ENCODE data around the gene CFAP46. TPM values are rescaled to one million over a fixed set of nuclear protein-coding genes. Genes with fewer than 3 reads are reported as not detected.

Gene CFAP46
- total and polyA plus RNA-seq, 4 donors: 0.33 to 0.59 (median 0.42) TPM

- Histone ChIP-seq H3K36me3 (ENCODE audit: control insufficient read depth in 4 of 4, insufficient read depth in 3 of 4, low read depth in 1 of 4, low read length in 3 of 4) (no peaks in the 10 kb centered on the region), H3K9ac (ENCODE audit: low read depth in 1 of 2, low read length in 2 of 2) (no peak overlapping the region), H3K4me1 (ENCODE audit: control insufficient read depth in 4 of 4, insufficient read depth in 4 of 4, low read length in 3 of 4) (peaks cover 0 to 2% (median 0%) of the 10 kb centered on the region in 4 donors), H3K27me3 (ENCODE audit: control insufficient read depth in 4 of 4, insufficient read depth in 4 of 4, low read length in 3 of 4) (peaks cover 0 to 3% (median 0%) of the 10 kb centered on the region in 4 donors), H3K27ac (ENCODE audit: low read depth in 1 of 2, low read length in 2 of 2) (no peak overlapping the region), H3K4me3 (ENCODE audit: low read depth in 1 of 3, low read length in 3 of 3) (no peak overlapping the region), H3K9me3 (ENCODE audit: control insufficient read depth in 4 of 4, low read length in 3 of 4) (no peaks in the 10 kb centered on the region)
- TF ChIP-seq RAD21 (IDR thresholded peaks at IDR 0.05) (no peak), TAF1 (conservative IDR thresholded peaks at IDR 0.05) (no peak), YY1 (IDR thresholded peaks at IDR 0.05) (no peak), CTCF (IDR thresholded peaks at IDR 0.05; ENCODE audit: low read depth, low read length, missing input control) (no peak), ATF3 (IDR thresholded peaks at IDR 0.05) (no peak), FOXA2 (IDR thresholded peaks at IDR 0.05) (no peak), HNF4G (IDR thresholded peaks at IDR 0.05) (no peak), REST (IDR thresholded peaks at IDR 0.05) (no peak), JUND (IDR thresholded peaks at IDR 0.05) (no peak), GABPA (IDR thresholded peaks at IDR 0.05 in 1 of 2, conservative IDR thresholded peaks at IDR 0.05 in 1 of 2) (no peak), HNF4A (conservative IDR thresholded peaks at IDR 0.05) (no peak), SP1 (IDR thresholded peaks at IDR 0.05) (no peak), EGR1 (IDR thresholded peaks at IDR 0.05; ENCODE audit: low read depth in 2 of 2) (no peak), NR2F2 (IDR thresholded peaks at IDR 0.05) (no peak), MAX (IDR thresholded peaks at IDR 0.05) (no peak), FOXA1 (IDR thresholded peaks at IDR 0.05) (no peak)
- TF ChIP-seq, protein P1, sequence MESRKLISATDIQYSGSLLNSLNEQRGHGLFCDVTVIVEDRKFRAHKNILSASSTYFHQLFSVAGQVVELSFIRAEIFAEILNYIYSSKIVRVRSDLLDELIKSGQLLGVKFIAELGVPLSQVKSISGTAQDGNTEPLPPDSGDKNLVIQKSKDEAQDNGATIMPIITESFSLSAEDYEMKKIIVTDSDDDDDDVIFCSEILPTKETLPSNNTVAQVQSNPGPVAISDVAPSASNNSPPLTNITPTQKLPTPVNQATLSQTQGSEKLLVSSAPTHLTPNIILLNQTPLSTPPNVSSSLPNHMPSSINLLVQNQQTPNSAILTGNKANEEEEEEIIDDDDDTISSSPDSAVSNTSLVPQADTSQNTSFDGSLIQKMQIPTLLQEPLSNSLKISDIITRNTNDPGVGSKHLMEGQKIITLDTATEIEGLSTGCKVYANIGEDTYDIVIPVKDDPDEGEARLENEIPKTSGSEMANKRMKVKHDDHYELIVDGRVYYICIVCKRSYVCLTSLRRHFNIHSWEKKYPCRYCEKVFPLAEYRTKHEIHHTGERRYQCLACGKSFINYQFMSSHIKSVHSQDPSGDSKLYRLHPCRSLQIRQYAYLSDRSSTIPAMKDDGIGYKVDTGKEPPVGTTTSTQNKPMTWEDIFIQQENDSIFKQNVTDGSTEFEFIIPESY (IDR thresholded peaks at IDR 0.05): no peak
- 86% methylated on average over 8 of the region's 8 CpGs for WGBS
- DNase-seq (ENCODE audit: low spot score): no peak
These were observed 43.7 kb upstream of the CFAP46 start for GRCh38 chr10:132986076-132986475.

GRCh38 chr10:132985546-132985900, 43.2 kb upstream of the CFAP46 start:
- DNase-seq (ENCODE audit: low spot score): no peak
- H3K9ac ChIP-seq (ENCODE audit: low read depth in 1 of 2, low read length in 2 of 2): no peak overlapping the region
- no peaks in the 10 kb centered on the region for H3K9me3 ChIP-seq (ENCODE audit: control insufficient read depth in 4 of 4, low read length in 3 of 4)
- 81% methylated on average over 6 of the region's 6 CpGs for WGBS
- H3K27me3 ChIP-seq (ENCODE audit: control insufficient read depth in 4 of 4, insufficient read depth in 4 of 4, low read length in 3 of 4): peaks cover 0 to 3% (median 0%) of the 10 kb centered on the region in 4 donors
- no peak overlapping the region for H3K27ac ChIP-seq (ENCODE audit: low read depth in 1 of 2, low read length in 2 of 2)
- peaks cover 0 to 2% (median 0%) of the 10 kb centered on the region in 4 donors for H3K4me1 ChIP-seq (ENCODE audit: control insufficient read depth in 4 of 4, insufficient read depth in 4 of 4, low read length in 3 of 4)
- H3K4me3 ChIP-seq (ENCODE audit: low read depth in 1 of 3, low read length in 3 of 3): no peak overlapping the region
- no peaks in the 10 kb centered on the region for H3K36me3 ChIP-seq (ENCODE audit: control insufficient read depth in 4 of 4, insufficient read depth in 3 of 4, low read depth in 1 of 4, low read length in 3 of 4)
- no peak for TF ChIP-seq SP1 (IDR thresholded peaks at IDR 0.05)
- TF ChIP-seq MAX (IDR thresholded peaks at IDR 0.05): no peak
- TF ChIP-seq, protein P1 (IDR thresholded peaks at IDR 0.05): no peak
- TF ChIP-seq HNF4G (IDR thresholded peaks at IDR 0.05): no peak
- TF ChIP-seq RXRA (IDR thresholded peaks at IDR 0.05): no peak
- TF ChIP-seq TAF1 (conservative IDR thresholded peaks at IDR 0.05): no peak
- no peak for TF ChIP-seq EGR1 (IDR thresholded peaks at IDR 0.05; ENCODE audit: low read depth in 2 of 2)
- TF ChIP-seq FOXA2 (IDR thresholded peaks at IDR 0.05): no peak
- TF ChIP-seq GABPA (IDR thresholded peaks at IDR 0.05 in 1 of 2, conservative IDR thresholded peaks at IDR 0.05 in 1 of 2): no peak
- TF ChIP-seq RAD21 (IDR thresholded peaks at IDR 0.05): no peak
- TF ChIP-seq NR2F2 (IDR thresholded peaks at IDR 0.05): no peak
- TF ChIP-seq REST (IDR thresholded peaks at IDR 0.05): no peak

Data from liver (tissue), 9 donors.